ENCODE measurements around the gene CNTN4.

CNTN4 gene

GRCh38 chr3:2153547-2153946, 54.9 kb downstream of the CNTN4 start:
- DNase-seq: no peak

- no peak for DNase-seq
Observed at GRCh38 chr3:2154621-2155020, 56.0 kb downstream of the CNTN4 start.

- DNase-seq: no peak
Observed at GRCh38 chr3:2156244-2156847, 57.7 kb downstream of the CNTN4 start.

- DNase-seq: no peak
Observed at GRCh38 chr3:2158828-2159227, 60.2 kb downstream of the CNTN4 start.

- no peak for DNase-seq
Observed at GRCh38 chr3:2166552-2166951, 67.9 kb downstream of the CNTN4 start.

- peak; percentile 45 for DNase-seq
Observed at GRCh38 chr3:2172561-2173171, 74.0 kb downstream of the CNTN4 start.

- no peak for DNase-seq
Observed at GRCh38 chr3:2180634-2181033, 82.0 kb downstream of the CNTN4 start.

- no peak for DNase-seq
Observed at GRCh38 chr3:2198776-2199279, 100.2 kb downstream of the CNTN4 start.

- DNase-seq: no peak
Observed at GRCh38 chr3:2204054-2204453, 105.4 kb downstream of the CNTN4 start.

GRCh38 chr3:2205692-2206091, 107.0 kb downstream of the CNTN4 start:
- no peak for DNase-seq

GRCh38 chr3:2206536-2206935, 107.9 kb downstream of the CNTN4 start:
- DNase-seq: no peak

GRCh38 chr3:2211568-2211967, 112.9 kb downstream of the CNTN4 start:
- no peak for DNase-seq

GRCh38 chr3:2212206-2212605, 113.5 kb downstream of the CNTN4 start:
- DNase-seq: no peak

GRCh38 chr3:2218375-2218774, 119.7 kb downstream of the CNTN4 start:
- no peak for DNase-seq

- DNase-seq: no peak
Observed at GRCh38 chr3:2218816-2219215, 120.2 kb downstream of the CNTN4 start.

- no peak for DNase-seq
Observed at GRCh38 chr3:2236203-2236602, 137.5 kb downstream of the CNTN4 start.

- DNase-seq: no peak
Observed at GRCh38 chr3:2244137-2244536, 145.5 kb downstream of the CNTN4 start.

GRCh38 chr3:2246873-2247648, 148.4 kb downstream of the CNTN4 start:
- DNase-seq: peak; percentile 43

GRCh38 chr3:2247831-2248230, 149.2 kb downstream of the CNTN4 start:
- DNase-seq: no peak

- no peak for DNase-seq
Observed at GRCh38 chr3:2250783-2251182, 152.1 kb downstream of the CNTN4 start.

- no peak for DNase-seq
Observed at GRCh38 chr3:2261747-2262146, 163.1 kb downstream of the CNTN4 start.

- no peak for DNase-seq
Observed at GRCh38 chr3:2262204-2262603, 163.5 kb downstream of the CNTN4 start.

GRCh38 chr3:2266606-2267005, 167.9 kb downstream of the CNTN4 start:
- no peak for DNase-seq

GRCh38 chr3:2268779-2269178, 170.1 kb downstream of the CNTN4 start:
- no peak for DNase-seq

All from DMS153 (cell line).